ENCODE results near the gene LIMA1. TPM values are rescaled to one million over a fixed set of nuclear protein-coding genes. Genes with fewer than 3 reads are reported as not detected.

LIMA1 gene
- total and polyA plus RNA-seq, 2 experiments from 2014 or later: 8.9 to 12.6 TPM

DNA sequence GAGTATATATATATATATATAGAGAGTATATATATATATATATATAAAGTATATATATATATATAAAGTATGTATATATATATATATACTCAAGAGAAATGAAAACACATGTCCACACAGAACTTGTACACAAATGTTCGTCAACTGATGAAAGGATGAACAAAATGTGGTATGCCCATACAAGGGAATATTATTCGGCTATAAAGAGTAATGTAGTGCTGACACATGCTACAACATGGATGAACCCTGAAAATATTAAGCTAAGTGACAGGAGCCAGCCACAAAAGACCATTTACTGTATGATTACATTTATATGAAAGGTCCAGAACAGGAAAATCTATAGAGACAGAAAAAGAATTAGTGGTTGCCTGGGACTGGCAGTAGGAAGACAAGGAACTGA lies 19.5 kb downstream of the LIMA1 start:
- H3K27me3 ChIP-seq: no peaks in the 10 kb centered on the region
- no peaks in the 10 kb centered on the region for H3K4me1 ChIP-seq (ENCODE audit: low read depth)
- H3K9me3 ChIP-seq (ENCODE audit: low read depth): no peaks in the 10 kb centered on the region
- no peak overlapping the region for H3K4me3 ChIP-seq
- TF ChIP-seq, protein P1, sequence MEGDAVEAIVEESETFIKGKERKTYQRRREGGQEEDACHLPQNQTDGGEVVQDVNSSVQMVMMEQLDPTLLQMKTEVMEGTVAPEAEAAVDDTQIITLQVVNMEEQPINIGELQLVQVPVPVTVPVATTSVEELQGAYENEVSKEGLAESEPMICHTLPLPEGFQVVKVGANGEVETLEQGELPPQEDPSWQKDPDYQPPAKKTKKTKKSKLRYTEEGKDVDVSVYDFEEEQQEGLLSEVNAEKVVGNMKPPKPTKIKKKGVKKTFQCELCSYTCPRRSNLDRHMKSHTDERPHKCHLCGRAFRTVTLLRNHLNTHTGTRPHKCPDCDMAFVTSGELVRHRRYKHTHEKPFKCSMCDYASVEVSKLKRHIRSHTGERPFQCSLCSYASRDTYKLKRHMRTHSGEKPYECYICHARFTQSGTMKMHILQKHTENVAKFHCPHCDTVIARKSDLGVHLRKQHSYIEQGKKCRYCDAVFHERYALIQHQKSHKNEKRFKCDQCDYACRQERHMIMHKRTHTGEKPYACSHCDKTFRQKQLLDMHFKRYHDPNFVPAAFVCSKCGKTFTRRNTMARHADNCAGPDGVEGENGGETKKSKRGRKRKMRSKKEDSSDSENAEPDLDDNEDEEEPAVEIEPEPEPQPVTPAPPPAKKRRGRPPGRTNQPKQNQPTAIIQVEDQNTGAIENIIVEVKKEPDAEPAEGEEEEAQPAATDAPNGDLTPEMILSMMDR (IDR thresholded peaks at IDR 0.05; ENCODE audit: low read depth, low read length): no peak
- DNase-seq (ENCODE audit: low read depth in 1 of 2, low spot score in 1 of 2): no peak
- H3K36me3 ChIP-seq: no peaks in the 10 kb centered on the region
- no peak overlapping the region for H3K27ac ChIP-seq

DNA sequence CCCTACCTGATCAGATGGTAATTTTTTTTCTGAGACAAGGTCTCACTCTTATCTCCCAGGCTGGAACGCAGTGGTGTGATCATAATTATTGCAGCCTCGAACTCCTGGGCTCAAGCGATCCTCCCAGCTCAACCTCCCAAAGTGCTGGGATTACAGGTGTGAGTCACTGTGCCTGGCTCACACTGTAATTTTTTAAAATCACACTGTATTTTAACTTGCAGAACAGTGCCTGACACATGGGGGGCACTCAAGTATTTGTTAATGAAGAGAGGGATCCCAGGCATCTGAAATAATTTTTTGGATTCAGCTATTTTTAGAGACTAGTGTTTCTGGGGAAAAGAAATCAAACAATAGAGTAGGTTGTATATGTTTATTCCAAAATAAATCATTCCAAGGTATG lies 21.7 kb downstream of the LIMA1 start:
- Histone ChIP-seq H3K4me3 (no peak overlapping the region), H3K27ac (no peak overlapping the region), H3K4me1 (ENCODE audit: low read depth) (no peaks in the 10 kb centered on the region), H3K36me3 (no peaks in the 10 kb centered on the region), H3K9me3 (ENCODE audit: low read depth) (no peaks in the 10 kb centered on the region), H3K27me3 (no peaks in the 10 kb centered on the region)
- TF ChIP-seq, protein P1 (IDR thresholded peaks at IDR 0.05; ENCODE audit: low read depth, low read length): peak; percentile 13
- peak in 1 of 2 donors; percentile 31 for DNase-seq (ENCODE audit: low read depth in 1 of 2, low spot score in 1 of 2)

DNA sequence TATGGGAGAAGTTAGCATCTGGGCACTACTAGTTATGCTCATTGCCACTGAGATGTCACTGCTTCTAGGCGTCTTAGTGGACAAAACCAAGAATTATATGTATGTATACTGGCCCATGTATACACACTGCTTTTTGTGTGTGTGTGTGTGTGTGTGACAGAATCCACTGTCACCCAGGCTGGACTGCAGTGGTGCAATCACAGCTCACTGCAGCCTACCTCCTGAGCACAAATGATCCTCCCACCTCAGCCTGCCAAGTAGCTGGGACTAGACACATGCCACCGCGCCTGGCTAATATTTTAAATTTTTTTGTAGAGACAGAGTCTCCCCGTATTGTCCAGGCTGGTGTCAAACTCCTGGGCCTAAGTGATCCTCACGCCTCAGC lies 25.2 kb downstream of the LIMA1 start:
- no peak overlapping the region for H3K4me3 ChIP-seq
- H3K4me1 ChIP-seq (ENCODE audit: low read depth): no peaks in the 10 kb centered on the region
- no peaks in the 10 kb centered on the region for H3K9me3 ChIP-seq (ENCODE audit: low read depth)
- no peaks in the 10 kb centered on the region for H3K36me3 ChIP-seq
- H3K27me3 ChIP-seq: no peaks in the 10 kb centered on the region
- TF ChIP-seq, protein P1 (IDR thresholded peaks at IDR 0.05; ENCODE audit: low read depth, low read length): no peak
- no peak for DNase-seq (ENCODE audit: low read depth in 1 of 2, low spot score in 1 of 2)
- peak overlapping the region; percentile 34 for H3K27ac ChIP-seq

- H3K4me1 ChIP-seq (ENCODE audit: low read depth): no peaks in the 10 kb centered on the region
- H3K27ac ChIP-seq: peak overlapping the region; percentile 34
- no peaks in the 10 kb centered on the region for H3K36me3 ChIP-seq
- H3K27me3 ChIP-seq: no peaks in the 10 kb centered on the region
- H3K4me3 ChIP-seq: no peak overlapping the region
- peak; percentile 25 to 66 for DNase-seq (ENCODE audit: low read depth in 1 of 2, low spot score in 1 of 2)
- no peaks in the 10 kb centered on the region for H3K9me3 ChIP-seq (ENCODE audit: low read depth)
- TF ChIP-seq, protein P1 (IDR thresholded peaks at IDR 0.05; ENCODE audit: low read depth, low read length): no peak
Measured at GRCh38 chr12:50257236-50258166, 25.8 kb downstream of the LIMA1 start.

DNA sequence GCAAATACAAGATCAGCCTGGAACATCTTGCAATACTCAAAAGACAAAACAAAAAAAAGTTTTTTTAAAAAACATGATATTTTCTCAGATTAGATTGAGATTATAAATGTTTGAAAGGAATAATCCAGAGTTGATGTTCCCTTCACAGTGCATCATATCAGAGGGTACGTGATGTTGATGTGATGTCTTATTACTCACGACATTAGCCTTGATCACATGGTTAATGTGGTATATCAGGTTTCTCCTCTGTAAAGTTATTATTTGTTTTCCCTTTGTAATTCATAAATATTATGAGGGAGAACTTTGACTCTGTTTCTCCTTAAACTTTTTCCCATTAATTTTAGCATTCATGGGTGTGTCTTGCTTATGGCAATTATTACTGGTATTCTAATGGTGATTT lies 26.6 kb downstream of the LIMA1 start:
- H3K36me3 ChIP-seq: no peaks in the 10 kb centered on the region
- TF ChIP-seq, protein P1 (IDR thresholded peaks at IDR 0.05; ENCODE audit: low read depth, low read length): no peak
- no peak overlapping the region for H3K27ac ChIP-seq
- no peaks in the 10 kb centered on the region for H3K9me3 ChIP-seq (ENCODE audit: low read depth)
- DNase-seq (ENCODE audit: low read depth in 1 of 2, low spot score in 1 of 2): no peak
- no peak overlapping the region for H3K4me3 ChIP-seq
- H3K4me1 ChIP-seq (ENCODE audit: low read depth): no peaks in the 10 kb centered on the region
- H3K27me3 ChIP-seq: no peaks in the 10 kb centered on the region
